ENCODE measurements around the gene NPVF. TPM values are rescaled to one million over a fixed set of nuclear protein-coding genes. Genes with fewer than 3 reads are reported as not detected.

The NPVF gene
- total and polyA plus RNA-seq, 7 donors = not detected

- intact Hi-C loops (cut with DNase I) = no loop called here
- Histone ChIP-seq H3K4me3 (no peak overlapping the region), H3K9me3 (no peaks in the 10 kb centered on the region), H3K36me3 (ENCODE audit: insufficient read depth in 1 of 2, low read depth in 1 of 2) (no peaks in the 10 kb centered on the region), H3K4me1 (no peaks in the 10 kb centered on the region), H3K27me3 (ENCODE audit: insufficient read depth in 3 of 3, low read length in 2 of 3) (peaks cover 0 to 8% (median 0%) of the 10 kb centered on the region in 3 donors), H3K27ac (no peak overlapping the region)
- ATAC-seq (no peak), DNase-seq (no peak)
- 78 to 81% (median 79%) methylated on average over 5 of the region's 5 CpGs for WGBS, 3 donors
- TF ChIP-seq, protein P1, sequence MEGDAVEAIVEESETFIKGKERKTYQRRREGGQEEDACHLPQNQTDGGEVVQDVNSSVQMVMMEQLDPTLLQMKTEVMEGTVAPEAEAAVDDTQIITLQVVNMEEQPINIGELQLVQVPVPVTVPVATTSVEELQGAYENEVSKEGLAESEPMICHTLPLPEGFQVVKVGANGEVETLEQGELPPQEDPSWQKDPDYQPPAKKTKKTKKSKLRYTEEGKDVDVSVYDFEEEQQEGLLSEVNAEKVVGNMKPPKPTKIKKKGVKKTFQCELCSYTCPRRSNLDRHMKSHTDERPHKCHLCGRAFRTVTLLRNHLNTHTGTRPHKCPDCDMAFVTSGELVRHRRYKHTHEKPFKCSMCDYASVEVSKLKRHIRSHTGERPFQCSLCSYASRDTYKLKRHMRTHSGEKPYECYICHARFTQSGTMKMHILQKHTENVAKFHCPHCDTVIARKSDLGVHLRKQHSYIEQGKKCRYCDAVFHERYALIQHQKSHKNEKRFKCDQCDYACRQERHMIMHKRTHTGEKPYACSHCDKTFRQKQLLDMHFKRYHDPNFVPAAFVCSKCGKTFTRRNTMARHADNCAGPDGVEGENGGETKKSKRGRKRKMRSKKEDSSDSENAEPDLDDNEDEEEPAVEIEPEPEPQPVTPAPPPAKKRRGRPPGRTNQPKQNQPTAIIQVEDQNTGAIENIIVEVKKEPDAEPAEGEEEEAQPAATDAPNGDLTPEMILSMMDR (IDR thresholded peaks at IDR 0.05) = no peak
Observed at GRCh38 chr7:25222666-25223065, 5.6 kb downstream of the NPVF start.

DNA sequence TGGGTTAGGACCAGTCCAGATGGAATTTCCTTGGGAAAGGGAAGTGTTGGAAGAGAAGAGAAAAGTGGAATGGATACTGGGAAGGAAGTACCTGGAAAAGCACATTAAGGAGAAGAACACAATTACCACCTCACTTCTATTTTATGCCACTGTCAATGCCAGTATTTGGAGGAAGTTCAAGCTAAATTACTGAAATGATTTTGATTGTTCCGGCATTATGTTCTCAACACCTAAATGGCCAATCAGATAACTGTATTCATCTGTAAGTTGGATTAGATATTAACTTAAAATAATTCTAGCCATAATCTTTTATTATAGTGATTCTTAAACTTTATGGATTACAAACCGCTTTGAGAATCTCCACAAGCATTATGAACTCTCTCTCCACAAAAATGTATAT lies 7.3 kb downstream of the NPVF start:
- WGBS, 3 donors = 92 to 99% (median 94%) methylated on average over 2 of the region's 2 CpGs
- TF ChIP-seq, protein P1 (IDR thresholded peaks at IDR 0.05) = no peak
- intact Hi-C loops (cut with DNase I) = no loop called here
- H3K36me3 ChIP-seq (ENCODE audit: insufficient read depth in 1 of 2, low read depth in 1 of 2) = no peaks in the 10 kb centered on the region
- ATAC-seq (no peak), DNase-seq (no peak)
- H3K4me1 ChIP-seq = no peaks in the 10 kb centered on the region
- H3K27me3 ChIP-seq (ENCODE audit: insufficient read depth in 3 of 3, low read length in 2 of 3) = peaks cover 0 to 8% (median 0%) of the 10 kb centered on the region in 3 donors
- no peak overlapping the region for H3K4me3 ChIP-seq
- H3K27ac ChIP-seq = no peak overlapping the region
- H3K9me3 ChIP-seq = no peaks in the 10 kb centered on the region

GRCh38 chr7:25218191-25218590 lies 10.1 kb downstream of the NPVF start:
- intact Hi-C loops (cut with DNase I) = no loop called here
- no peak overlapping the region for H3K27ac ChIP-seq
- no peaks in the 10 kb centered on the region for H3K4me1 ChIP-seq
- TF ChIP-seq, protein P1 (IDR thresholded peaks at IDR 0.05) = no peak
- DNase-seq = no peak
- ATAC-seq = no peak
- H3K36me3 ChIP-seq (ENCODE audit: insufficient read depth in 1 of 2, low read depth in 1 of 2) = no peaks in the 10 kb centered on the region
- no peaks in the 10 kb centered on the region for H3K9me3 ChIP-seq
- WGBS, 3 donors = 84 to 89% (median 89%) methylated on average over 3 of the region's 3 CpGs
- H3K4me3 ChIP-seq = no peak overlapping the region
- peaks cover 0 to 8% (median 0%) of the 10 kb centered on the region in 3 donors for H3K27me3 ChIP-seq (ENCODE audit: insufficient read depth in 3 of 3, low read length in 2 of 3)

- H3K4me1 ChIP-seq = no peaks in the 10 kb centered on the region
- DNase-seq = no peak
- no peaks in the 10 kb centered on the region for H3K36me3 ChIP-seq (ENCODE audit: insufficient read depth in 1 of 2, low read depth in 1 of 2)
- intact Hi-C loops (cut with DNase I) = no loop called here
- TF ChIP-seq, protein P1 (IDR thresholded peaks at IDR 0.05) = peak; percentile 81
- H3K27me3 ChIP-seq (ENCODE audit: insufficient read depth in 3 of 3, low read length in 2 of 3) = peaks cover 0 to 8% (median 0%) of the 10 kb centered on the region in 3 donors
- H3K9me3 ChIP-seq = no peaks in the 10 kb centered on the region
- H3K27ac ChIP-seq = no peak overlapping the region
- no peak overlapping the region for H3K4me3 ChIP-seq
- no peak for ATAC-seq
- 1 to 3% (median 2%) methylated on average over 2 of the region's 2 CpGs for WGBS, 3 donors
Observed at GRCh38 chr7:25216837-25217236, 11.4 kb downstream of the NPVF start.

DNA sequence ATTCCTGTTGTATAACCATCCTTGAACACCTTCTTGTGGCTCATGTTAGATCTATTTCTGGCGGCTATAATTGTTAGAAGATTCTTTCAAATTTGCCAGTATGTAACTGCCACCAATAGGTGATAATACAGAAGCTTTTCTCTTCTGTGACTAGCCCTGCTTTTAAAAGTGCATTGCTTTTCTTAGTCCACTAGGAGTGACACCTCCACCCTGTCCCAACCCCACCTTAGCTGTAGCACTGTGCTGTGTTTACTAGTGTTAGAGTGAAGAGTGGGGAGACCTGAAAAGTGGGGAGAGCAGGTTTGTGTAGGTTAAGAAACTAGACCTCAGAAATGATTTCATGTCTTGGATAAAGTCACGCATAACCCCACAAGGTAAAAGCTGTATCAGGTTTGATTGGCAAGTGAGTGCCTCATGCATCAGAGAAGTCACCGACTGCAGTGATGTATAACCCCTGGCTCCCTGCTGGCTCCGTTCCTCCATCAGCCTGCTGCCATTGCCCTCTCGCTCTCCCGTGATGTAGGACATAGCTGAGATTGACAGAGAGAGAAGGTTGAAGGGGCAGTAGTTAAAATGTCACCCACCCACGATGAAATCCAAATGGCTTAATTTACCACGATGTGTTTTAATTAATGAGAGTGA lies 12.5 kb downstream of the NPVF start:
- Histone ChIP-seq H3K27ac (no peak overlapping the region), H3K4me1 (no peaks in the 10 kb centered on the region), H3K27me3 (ENCODE audit: insufficient read depth in 3 of 3, low read length in 2 of 3) (no peaks in the 10 kb centered on the region), H3K36me3 (ENCODE audit: insufficient read depth in 1 of 2, low read depth in 1 of 2) (no peaks in the 10 kb centered on the region), H3K4me3 (no peak overlapping the region), H3K9me3 (no peaks in the 10 kb centered on the region)
- ATAC-seq (no peak), DNase-seq (no peak)
- WGBS, 3 donors = 68 to 70% (median 69%) methylated on average over 8 of the region's 8 CpGs
- TF ChIP-seq, protein P1 (IDR thresholded peaks at IDR 0.05) = no peak
- intact Hi-C loops (cut with DNase I) = no loop called here
